NOMO-1 treated with dmso at 0.1 percent for 144 hours (cell line): ENCODE data around the gene FABP3.

Experiments
- DNase-seq: peaks from one replicate; lab custom pipeline; 2025; ENCODE audit not compliant: unreplicated experiment; lab: John Stamatoyannopoulos, UW

The FABP3 gene

DNA sequence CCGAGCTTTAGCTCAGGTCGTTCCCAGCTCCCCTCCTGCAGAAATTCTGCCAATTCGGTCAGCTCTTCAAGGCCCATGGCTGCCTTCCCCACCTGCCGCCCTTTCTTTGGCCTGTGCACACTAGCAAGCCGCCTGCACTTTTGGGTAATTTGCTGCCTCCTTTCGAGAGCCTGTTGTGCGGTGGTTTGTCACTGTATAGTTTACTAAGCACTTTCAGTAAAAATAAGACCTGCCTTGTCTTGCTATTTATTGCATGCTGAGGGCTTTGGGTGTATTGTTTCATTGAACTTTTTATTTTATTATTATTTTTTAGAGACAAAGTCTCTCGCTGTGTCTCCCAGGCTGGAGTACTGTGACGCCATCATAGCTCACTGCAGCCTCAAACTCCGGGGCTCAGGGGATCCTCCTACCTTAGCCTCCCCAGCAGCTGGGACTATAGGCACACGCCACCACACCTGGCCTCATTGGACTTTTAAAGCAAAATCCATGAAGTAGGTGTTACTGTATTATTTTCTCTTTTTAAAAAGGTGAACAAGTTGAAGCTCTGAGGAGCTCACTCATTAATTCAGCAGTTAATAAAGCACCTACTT, 1.1 kb upstream of the FABP3 start:
- DNase-seq = no peak

DNA sequence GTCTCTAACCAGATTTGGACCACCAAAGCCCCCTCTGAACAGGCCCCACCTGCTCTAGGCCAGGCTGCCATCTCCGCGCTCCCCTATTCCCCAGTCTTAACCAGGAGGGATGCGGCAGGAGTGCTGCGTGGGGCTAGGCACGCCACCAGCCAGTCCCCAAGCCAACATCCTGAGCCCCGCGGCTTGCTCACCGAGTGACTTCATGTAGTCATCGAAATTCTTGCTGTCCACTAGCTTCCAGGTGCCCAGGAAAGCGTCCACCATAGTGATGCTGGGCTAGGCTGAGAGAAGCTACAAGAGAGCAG, 173 bp downstream of the FABP3 start:
- no peak for DNase-seq

DNA sequence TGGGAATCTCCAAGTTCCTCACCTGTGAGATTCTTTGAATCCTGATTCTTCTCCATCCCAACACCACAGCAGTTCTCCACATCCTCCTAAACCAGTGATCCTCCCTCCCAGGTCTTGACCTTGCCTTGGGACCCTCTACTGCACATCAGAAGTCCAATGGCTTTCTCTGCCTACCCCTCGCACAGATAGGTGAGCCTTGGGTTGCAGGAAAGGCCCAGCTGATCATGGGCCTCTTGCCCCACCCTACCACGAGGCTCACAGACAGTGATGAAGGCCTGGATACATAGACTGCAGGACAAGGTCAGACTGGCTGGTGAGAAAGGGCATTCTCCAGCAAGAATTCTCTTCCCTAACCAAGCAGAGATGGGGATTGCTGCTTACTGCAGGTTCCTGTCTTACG, 825 bp downstream of the FABP3 start:
- DNase-seq = no peak

DNA sequence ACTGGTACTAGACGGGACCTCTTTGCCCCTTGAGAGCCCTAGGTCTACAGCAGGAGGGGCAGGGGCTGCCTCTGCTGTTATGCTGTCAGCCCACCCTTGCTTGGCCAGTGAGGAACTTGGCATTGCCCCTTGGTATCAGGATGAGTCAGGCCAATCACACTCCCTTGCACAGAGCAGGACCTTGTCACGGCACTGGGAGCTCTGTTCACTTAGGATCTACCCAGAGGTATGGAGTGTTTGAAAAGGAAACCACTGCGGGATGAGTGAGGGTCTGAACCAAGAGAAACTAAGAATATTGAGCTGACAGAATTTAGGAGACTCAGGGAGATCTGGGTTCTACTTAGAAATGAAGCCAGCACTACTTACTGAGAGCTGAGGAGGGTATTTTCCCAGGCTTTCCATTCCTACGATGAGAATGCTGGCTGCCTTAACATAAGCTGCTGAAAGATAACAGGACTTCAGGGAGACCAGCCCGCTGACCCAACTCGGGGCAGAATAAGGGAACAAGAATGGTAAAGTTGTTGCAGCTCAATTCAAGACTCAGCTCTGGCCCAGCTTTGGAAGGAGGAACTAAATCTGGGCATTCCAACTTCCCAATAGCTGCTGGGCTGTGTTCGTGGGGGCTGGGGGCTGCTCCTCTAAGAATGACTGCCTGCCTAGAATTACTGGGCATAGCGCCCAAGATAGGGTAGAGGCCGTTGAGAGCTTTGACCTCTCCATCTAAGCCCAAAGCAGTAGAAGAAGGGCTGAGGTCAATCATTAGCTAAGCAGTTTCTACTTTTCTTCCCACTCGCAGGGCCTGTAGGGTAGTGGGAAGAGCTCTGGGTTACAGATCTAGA, 1.5 kb downstream of the FABP3 start:
- DNase-seq = no peak

DNA sequence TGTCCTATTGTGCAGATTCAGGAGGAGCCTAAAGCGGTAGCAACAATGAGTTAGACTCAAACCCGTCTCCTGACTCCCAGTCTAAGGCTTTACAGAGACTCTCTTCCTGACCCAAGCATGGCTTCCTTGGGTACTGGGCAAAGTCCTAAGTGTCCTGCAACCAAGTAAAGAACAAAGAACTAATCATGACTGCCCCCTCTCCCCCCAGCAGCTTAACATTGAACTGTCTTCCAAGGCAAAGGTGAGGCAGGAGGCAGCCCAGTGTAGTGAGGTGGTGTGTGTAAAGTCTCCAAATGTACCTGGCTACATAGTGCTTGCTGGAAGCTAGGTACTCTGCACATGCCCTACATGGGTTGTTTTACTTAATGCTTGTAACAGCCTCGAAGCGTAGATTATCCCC, 2.3 kb downstream of the FABP3 start:
- no peak for DNase-seq

DNA sequence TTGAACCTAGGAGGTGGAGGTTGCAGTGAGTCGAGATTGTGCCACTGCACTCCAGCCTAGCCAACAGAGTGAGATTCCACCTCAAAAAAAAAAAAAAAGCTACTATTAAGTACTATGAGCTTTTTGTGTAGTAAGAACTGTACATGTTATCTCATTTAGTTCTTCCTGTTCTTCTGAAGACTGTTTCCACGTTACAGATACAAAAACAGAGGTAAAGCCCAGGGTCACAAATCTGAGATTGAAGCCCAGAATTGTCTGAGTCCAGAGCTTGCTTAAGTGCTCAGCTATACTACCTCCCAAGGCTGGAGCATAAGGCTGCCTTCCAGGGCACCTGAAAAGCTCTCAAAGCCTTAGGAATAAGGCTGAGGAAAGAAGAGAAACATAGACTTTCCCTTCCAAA, 2.9 kb downstream of the FABP3 start:
- no peak for DNase-seq

DNA sequence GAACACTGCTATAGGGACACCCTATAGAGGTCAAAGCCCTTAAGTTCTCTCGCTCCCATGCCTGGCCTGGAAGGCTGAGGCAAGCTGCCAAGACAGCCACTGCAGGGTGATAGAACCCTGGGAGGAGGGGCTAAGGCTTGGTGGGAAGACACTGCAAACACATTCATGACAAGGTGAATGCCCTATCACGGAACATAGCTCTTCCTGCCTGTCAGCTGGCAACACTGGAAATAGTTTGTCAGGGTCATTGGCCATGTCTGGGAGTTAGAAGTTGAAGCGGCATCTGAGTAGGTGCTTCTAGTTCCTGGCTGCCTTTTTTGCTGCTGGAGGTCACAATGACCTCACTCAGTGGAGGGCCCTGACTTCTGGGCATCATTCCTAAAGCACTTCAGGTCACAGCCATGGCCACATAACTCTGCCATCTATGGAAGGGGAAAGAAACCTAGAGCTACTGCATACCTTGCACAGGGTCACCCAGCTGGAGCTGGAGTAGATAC, 4.2 kb downstream of the FABP3 start:
- no peak for DNase-seq

DNA sequence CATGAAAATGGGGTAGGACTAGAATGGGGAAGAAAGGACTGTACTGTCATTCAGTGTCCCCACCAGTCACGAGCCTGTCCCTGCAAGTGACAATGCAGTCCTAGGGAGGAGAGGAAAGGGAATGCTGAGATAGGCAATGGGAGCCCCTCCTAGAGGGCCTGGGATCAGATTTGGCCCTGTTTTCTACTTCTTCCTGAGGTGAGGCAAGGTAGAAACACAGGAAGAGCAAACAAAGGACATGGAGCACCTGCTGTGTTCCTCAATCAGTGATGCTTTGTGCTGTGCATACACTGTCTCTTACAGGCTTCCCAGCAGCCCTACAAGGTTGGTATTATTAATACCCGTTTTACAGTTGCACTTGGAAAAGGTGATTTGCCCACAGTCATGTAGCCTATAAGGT, 6.1 kb downstream of the FABP3 start:
- DNase-seq = no peak

DNA sequence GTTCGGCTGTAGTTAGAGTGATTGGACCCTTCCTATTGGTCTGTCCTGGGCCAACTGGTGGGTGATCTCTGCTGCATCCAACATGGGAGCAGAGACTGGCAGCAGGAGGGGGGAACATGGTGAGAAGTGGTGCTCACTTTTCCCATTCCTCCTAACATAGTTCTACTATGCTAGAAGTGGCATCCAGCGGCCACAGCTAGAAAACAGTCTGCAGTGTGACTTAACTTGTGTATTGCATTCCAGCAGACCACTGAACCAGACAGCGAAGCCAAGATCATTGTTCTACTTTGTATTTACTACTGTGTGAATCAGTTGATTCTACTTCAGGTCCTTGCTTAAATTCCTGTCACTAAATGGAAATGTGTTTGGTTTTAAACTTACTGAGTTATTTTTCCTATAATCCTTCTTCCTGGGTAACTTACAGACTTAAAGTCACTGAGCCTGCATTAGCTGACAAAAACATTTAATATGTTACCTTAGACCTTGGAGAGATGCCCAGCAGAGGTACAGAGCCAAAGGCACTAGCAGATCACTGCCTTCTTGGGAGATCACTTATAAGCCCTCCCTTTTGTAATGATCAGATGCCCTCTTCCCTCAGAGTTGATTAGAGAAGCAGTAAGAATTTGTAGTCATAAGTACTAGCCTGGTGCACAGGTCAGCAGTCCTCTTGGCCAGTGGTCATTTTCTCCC, 8.2 kb downstream of the FABP3 start:
- no peak for DNase-seq

DNA sequence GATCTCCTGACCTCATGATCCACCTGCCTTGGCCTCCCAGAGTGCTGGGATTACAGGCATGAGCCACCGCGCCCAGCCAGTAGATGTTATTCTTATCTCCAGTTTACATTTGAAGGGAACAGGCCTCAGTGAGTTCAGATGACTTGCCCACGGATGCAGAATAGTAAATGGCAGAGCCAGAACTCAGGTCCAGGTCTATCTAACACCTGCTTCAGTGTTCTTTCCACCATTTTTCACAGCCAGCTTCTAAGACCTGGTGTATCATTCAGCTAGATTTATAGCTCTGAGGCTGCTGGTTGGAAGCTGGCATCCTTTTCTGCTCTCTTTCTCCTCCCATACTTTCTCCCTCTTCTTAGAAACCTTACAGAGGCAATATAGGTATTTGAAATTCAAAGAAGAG, 10.8 kb downstream of the FABP3 start:
- no peak for DNase-seq

DNA sequence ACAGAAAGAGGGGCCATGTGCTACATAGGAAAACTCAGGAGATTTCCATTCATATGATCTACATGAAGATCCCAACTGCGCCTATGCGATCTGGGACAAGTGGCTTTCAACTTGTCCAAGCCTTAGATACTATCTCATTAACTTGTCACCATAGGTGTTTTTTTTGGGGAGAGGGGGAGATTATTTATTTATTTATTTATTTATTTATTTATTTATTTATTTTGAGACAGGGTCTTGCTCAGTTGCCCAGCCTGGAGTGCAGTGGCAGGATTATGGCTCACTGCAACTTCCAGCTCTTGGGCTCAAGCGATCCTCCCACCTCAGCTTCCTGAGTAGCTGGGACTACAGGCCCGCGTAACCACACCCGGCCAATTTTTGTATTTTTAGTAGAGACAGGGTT, 11.3 kb downstream of the FABP3 start:
- no peak for DNase-seq

DNA sequence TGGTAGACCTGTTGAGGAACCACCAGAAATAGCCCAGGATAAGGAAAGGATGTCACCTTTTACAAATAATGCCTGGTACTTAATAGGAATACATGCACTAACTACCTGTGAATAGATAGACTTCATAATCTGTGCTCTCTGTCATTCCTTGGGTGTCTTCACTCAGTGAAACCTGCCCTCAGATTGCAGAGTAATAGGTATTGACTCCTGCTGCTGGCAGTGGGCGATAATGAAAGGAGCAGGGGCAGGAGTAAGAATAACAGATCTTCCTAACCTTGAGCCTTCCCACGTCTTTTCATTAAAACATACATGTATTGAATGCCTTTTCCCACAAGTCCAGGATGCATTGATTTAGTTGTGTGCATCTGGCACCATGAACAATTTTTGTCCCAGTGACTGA, 16.4 kb downstream of the FABP3 start:
- DNase-seq = no peak

DNA sequence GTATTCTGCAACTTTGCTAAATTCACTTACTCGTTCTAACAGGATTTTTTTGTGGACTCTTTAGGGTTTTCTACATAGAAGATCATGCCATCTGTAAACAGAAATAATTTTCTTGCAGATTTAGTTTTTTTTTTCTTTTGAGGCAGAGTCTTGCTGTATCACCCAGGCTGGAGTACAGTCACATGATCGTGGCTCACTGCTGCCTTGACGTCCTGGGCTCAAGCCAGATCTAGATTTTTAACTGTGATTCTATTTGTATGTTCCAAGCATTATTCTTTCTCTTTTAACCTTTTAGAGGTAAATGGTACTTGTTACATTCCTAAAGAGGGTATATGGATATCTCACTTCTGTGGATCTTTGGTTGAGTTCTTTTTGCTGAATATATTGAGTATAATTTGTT, 18.6 kb downstream of the FABP3 start:
- no peak for DNase-seq

DNA sequence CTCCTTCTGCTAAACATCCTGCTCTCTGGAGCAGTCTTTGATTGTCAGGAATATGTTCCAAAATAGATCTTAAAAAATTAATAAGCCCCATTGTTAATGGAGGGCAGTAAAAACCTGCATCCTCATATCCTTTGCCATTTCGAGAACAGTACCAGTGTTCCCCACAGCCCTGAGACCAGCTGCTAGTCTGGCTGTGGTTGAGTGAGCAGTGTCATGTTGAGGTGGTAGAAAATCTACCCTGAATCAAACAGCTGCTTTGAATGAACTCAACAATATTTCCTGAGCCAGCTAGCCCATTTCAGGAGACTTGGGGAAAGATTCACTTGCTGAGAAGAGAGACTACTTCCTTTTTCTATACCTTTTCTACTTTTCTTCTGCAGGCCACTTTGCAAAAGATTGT, 24.4 kb downstream of the FABP3 start:
- no peak for DNase-seq

DNA sequence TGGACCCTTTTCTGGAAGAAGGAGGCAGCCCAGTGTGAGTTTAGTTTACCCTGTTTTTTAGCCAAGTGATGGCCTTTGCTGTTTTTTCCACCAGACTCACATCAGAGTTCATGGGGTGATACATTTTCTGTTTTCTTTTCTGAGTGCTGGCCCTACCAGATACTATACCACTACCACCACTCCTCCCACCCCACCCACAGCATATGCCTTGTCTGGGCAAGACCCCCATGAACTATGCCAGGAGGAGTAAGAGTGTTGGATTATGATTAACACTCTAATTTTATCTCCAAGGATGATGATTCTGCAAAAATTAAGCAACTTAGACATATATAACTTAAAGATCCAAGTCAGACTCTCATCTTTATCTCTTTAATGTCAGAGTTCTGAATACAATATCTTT, 26.1 kb downstream of the FABP3 start:
- DNase-seq = no peak

DNA sequence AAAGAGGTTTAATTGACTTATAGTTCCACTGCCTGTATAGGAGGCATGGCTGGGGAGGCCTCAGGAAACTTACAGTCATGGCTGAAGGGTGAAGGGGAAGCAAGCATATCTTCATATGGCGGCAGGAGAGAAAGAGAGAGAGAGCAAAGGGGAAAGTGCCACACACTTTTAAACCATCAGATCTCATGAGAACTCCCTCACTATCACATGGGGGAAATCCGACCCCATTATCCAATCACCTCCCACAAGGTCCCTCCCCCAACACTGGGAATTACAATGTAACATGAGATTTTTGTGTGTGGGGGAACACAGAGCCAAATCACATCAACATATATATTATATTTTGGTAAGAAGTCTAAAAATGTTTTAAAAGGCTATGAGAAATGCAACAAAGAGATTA, 27.2 kb downstream of the FABP3 start:
- DNase-seq = no peak

DNA sequence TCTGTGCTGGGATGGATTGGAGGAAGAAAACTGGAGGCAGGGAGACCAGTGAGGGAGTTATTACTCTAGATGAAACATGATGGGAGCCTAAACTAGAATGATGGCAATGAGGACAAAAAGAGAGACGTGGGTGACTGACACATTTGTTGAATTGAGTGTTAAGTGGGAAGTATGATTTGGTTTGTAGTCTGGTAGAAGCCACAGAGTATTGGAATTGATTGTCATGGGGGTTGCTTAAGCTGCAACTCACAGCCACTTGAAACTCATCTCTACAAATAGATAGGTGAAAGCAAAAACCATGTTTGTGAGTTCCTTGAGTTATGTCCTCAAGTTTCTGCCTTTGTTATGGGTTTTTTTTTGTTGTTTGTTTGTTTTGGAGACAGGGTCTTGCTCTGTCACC, 28.4 kb downstream of the FABP3 start:
- DNase-seq = no peak

DNA sequence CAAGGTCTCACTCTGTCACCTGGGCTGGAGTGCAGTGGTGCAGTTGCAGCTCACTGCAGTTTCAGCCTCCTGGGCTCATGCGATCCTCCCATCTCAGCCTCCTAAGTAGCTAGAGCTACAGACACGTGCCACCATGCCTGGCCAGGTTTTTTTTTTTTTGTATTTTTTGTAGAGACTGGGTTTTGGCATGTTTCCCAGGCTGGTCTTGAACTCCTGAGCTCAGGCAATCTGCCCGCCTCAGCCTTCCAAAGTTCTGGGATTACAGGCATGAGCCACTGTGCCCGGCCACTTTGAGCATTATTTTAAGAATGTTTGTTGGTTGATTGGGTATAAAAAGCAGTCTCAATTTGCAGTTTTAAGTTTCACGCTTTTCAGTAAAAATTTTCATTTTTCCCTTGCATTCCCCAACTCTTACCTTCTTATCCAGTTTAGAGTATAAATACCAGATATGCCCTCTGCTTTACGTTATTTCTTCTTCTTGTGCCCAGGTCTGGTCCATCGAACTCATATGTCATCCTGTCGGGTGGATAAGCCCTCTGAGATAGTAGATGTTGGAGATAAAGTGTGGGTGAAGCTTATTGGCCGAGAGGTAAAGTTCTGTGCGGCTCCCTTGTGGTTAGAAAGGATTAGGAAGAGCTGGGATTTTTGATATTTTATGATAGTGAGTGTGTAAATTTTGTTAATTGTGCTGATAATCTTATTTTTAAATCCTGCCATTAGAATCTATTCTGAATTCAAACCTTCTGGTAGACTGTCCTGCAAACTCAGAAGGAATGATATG, 36.0 kb downstream of the FABP3 start:
- DNase-seq = no peak

DNA sequence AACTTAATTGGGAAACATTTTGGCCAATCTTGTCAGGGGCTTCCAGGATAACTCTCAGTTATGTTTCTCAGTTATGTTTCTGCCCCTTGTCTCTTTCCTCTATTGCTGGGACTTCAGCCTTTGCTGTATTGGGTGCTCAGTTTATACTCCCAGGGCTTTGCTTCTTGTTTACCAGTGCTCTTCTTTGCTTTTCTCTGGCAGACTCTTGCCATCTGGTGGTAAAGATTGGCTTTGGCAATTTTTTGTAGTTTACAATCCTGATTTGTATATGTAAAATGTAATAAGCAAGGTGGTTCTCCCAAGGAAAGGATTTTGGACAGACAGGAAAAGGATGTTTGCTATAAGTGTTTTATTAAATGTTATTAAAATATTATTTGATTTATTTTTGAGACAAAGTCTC, 37.9 kb downstream of the FABP3 start:
- DNase-seq = no peak

DNA sequence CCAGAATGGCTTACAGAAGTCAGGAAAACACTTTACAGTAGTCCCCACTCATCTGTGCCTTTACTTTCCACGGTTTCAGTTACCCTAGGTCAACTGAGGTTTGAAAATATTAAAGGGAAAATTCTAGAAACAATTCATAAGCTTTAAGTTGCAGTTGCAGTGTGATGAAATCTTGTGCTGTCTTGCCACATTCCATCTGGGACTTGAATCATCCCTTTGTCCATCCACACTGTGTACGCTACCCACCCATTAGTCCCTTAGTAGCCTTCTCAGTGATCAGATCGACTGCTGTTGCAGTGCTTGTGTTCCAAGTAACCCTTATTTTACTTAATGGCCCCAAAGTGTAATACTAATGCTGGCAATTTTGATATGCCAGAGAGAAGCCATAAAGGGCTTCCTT, 45.5 kb downstream of the FABP3 start:
- DNase-seq = no peak

DNA sequence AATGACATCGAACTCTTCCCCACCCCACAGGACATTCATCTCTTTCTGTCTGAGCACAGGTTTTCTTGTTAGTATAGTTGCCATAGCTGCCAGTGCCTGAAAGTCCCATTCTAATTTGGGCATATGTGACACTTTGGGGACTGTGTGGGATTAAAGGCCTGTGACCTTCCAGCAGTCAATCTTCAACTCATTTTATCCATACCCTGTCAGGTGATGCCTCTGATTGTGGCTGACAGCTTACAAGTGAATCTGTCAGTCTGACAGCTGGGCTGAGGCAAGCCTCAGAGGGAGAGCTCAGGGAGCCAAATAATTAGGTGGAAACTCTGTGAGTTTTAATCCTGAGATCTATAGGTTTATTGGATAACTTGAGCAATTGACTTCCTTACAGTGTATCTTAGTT, 46.4 kb downstream of the FABP3 start:
- no peak for DNase-seq

DNA sequence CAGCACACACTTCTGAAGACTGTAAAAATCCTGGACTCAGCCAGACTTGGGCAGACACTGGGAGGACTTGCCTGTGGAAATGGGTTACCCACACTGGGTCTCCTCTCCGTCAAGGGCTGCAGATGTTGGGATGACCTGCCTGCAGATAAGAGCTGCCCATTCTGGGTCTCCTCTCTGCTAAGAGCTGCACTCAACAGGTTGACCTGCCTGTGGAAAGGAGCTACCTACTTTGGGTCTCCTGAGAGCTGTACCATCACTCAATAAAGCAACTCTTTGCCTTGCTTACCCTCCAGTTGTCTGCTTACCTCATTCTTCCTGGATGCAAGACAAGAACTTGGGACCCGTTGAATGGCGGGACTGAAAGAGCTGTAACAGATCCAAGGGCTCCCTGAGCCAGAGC, 47.9 kb downstream of the FABP3 start:
- no peak for DNase-seq
